Trophoblast cell (in vitro differentiated cells and primary cell): ENCODE measurements around the gene ZDBF2.
A peak's percentile ranks its signal among the peaks of the same experiment; 100 is the strongest.
"Not testable (repeated sequence)": the region's sequence is repeated elsewhere in the genome, so short reads cannot be mapped to it uniquely, and the experiment has no call there.

Source experiments
- DNase-seq, 2 donors: peaks; one replicate each; pipeline ENCODE4 v3.0.0-alpha.2; 2016
- H2AFZ ChIP-seq: 2 replicates; pipeline ENCODE4 v1.6.1; 2013; ENCODE audit warnings: low read length, moderate library complexity, mild to moderate bottlenecking; ENCODE audit not compliant: insufficient read depth, poor library complexity
- H2AK5ac ChIP-seq: 2 replicates; pipeline ENCODE4 v1.6.1; 2013; ENCODE audit warnings: mild to moderate bottlenecking, low read length
- H2BK120ac ChIP-seq: 2 replicates; pipeline ENCODE4 v1.6.1; 2013; ENCODE audit warnings: low read length, mild to moderate bottlenecking, moderate library complexity; ENCODE audit not compliant: insufficient read depth, poor library complexity
- H2BK12ac ChIP-seq: 2 replicates; pipeline ENCODE4 v1.6.1; 2013; ENCODE audit warnings: mild to moderate bottlenecking, low read length, moderate library complexity
- H2BK5ac ChIP-seq: 2 replicates; pipeline ENCODE4 v1.6.1; 2013; ENCODE audit warnings: low read length, low read depth, moderate library complexity, mild to moderate bottlenecking; ENCODE audit not compliant: poor library complexity
- H3K14ac ChIP-seq: 2 replicates; pipeline ENCODE4 v1.6.1; 2013; ENCODE audit warnings: mild to moderate bottlenecking, low read length
- H3K18ac ChIP-seq: 2 replicates; pipeline ENCODE4 v1.6.1; 2013; ENCODE audit warnings: mild to moderate bottlenecking, low read length
- H3K23ac ChIP-seq: 2 replicates; pipeline ENCODE4 v1.6.1; 2013; ENCODE audit warnings: low read length
- H3K27ac ChIP-seq: 2 replicates; pipeline ENCODE4 v1.5.1; 2013; ENCODE audit warnings: low read depth, mild to moderate bottlenecking, inconsistent platforms, low read length, moderate library complexity
- H3K27me3 ChIP-seq: 2 replicates; pipeline ENCODE4 v1.6.1; 2013; ENCODE audit warnings: inconsistent platforms, mild to moderate bottlenecking, low read length, moderate library complexity; ENCODE audit not compliant: insufficient read depth
- H3K36me3 ChIP-seq, 2 experiments: 1 replicate in 1 of 2; 2 replicates in 1 of 2; pipeline ENCODE4 v1.6.1; 2013; ENCODE audit warnings: low read length in 2 of 2, mild to moderate bottlenecking in 2 of 2, moderate library complexity in 1 of 2; ENCODE audit not compliant: insufficient read depth in 2 of 2, control insufficient read depth in 1 of 2
- H3K4ac ChIP-seq: 2 replicates; pipeline ENCODE4 v1.6.1; 2013; ENCODE audit warnings: low read depth, mild to moderate bottlenecking, low read length, moderate library complexity
- H3K4me1 ChIP-seq, 2 experiments: 1 replicate in 1 of 2; 2 replicates in 1 of 2; pipeline ENCODE4 v1.6.1; 2013; ENCODE audit warnings: low read length in 2 of 2, mild to moderate bottlenecking in 2 of 2, moderate library complexity in 1 of 2; ENCODE audit not compliant: insufficient read depth in 2 of 2, control insufficient read depth in 1 of 2
- H3K4me2 ChIP-seq: 2 replicates; pipeline ENCODE4 v1.6.1; 2013; ENCODE audit warnings: inconsistent platforms, mild to moderate bottlenecking, low read length, moderate library complexity
- H3K4me3 ChIP-seq: 2 replicates; pipeline ENCODE4 v1.5.1; 2013; ENCODE audit warnings: mild to moderate bottlenecking, low read depth, low read length, inconsistent platforms
- H3K79me1 ChIP-seq: one replicate; pipeline ENCODE4 v1.6.1; 2013; ENCODE audit warnings: low read length
- H3K79me2 ChIP-seq: 2 replicates; pipeline ENCODE4 v1.6.1; 2013; ENCODE audit warnings: low read length, mild to moderate bottlenecking; ENCODE audit not compliant: control insufficient read depth, insufficient read depth, poor library complexity
- H3K9ac ChIP-seq: 2 replicates; pipeline ENCODE4 v1.6.1; 2013; ENCODE audit warnings: mild to moderate bottlenecking, low read length
- H3K9me3 ChIP-seq: 2 replicates; pipeline ENCODE4 v1.6.1; 2013; ENCODE audit warnings: low read depth, mild to moderate bottlenecking, control low read depth, inconsistent platforms, low read length; ENCODE audit not compliant: insufficient read depth
- H4K12ac ChIP-seq: 2 replicates; pipeline ENCODE4 v1.6.1; 2013; ENCODE audit warnings: low read depth, mild to moderate bottlenecking, low read length, moderate library complexity
- H4K8ac ChIP-seq: 2 replicates; pipeline ENCODE4 v1.6.1; 2013; ENCODE audit warnings: low read depth, mild to moderate bottlenecking, low read length, moderate library complexity
- H4K91ac ChIP-seq: one replicate; pipeline ENCODE4 v1.6.1; 2013; ENCODE audit warnings: low read depth, mild to moderate bottlenecking, low read length, moderate library complexity
- WGBS: extraction: QIAGEN DNeasy Blood & Tissue Kit; methylation state at CpG from one replicate; pipeline ENCODE4 v1.1.7; 2013; ENCODE audit warnings: missing lambda C conversion rate; ENCODE audit not compliant: insufficient read length, insufficient coverage; ENCODE audit errors: extremely low coverage; 5-methylcytosine and 5-hydroxymethylcytosine counted together

The ZDBF2 gene

GRCh38 chr2:206352571-206352970, 78.1 kb downstream of the ZDBF2 start:
- Histone ChIP-seq H4K12ac (no peak overlapping the region), H2BK12ac (no peak overlapping the region), H2AFZ (no peak overlapping the region), H3K9me3 (peaks cover 6% of the 10 kb centered on the region), H2AK5ac (no peak overlapping the region), H3K9ac (no peak overlapping the region), H3K4me2 (no peak overlapping the region), H3K79me2 (no peaks in the 10 kb centered on the region), H3K18ac (no peak overlapping the region), H2BK5ac (no peak overlapping the region), H3K79me1 (no peaks in the 10 kb centered on the region), H3K27me3 (no peaks in the 10 kb centered on the region), H3K36me3 (no peaks in the 10 kb centered on the region), H3K4ac (no peak overlapping the region), H4K91ac (no peak overlapping the region), H3K4me1 (no peaks in the 10 kb centered on the region), H3K14ac (no peak overlapping the region), H3K27ac (no peak overlapping the region), H2BK120ac (no peak overlapping the region), H3K23ac (no peak overlapping the region), H4K8ac (no peak overlapping the region), H3K4me3 (no peak overlapping the region)
- WGBS = no CpG with 5 or more reads among the region's 1 CpG
- no peak for DNase-seq

GRCh38 chr2:206353685-206354084, 79.2 kb downstream of the ZDBF2 start:
- WGBS = no CpG with 5 or more reads among the region's 1 CpG

GRCh38 chr2:206354129-206354528, 79.7 kb downstream of the ZDBF2 start:
- Histone ChIP-seq H3K23ac (no peak overlapping the region), H3K18ac (no peak overlapping the region), H3K9me3 (peaks cover 2% of the 10 kb centered on the region), H3K14ac (no peak overlapping the region), H2AK5ac (no peak overlapping the region), H3K27me3 (no peaks in the 10 kb centered on the region), H3K4ac (no peak overlapping the region), H2BK120ac (no peak overlapping the region), H3K27ac (no peak overlapping the region), H3K4me3 (no peak overlapping the region), H2AFZ (no peak overlapping the region), H3K79me2 (no peaks in the 10 kb centered on the region), H3K9ac (no peak overlapping the region), H4K8ac (no peak overlapping the region), H3K79me1 (no peaks in the 10 kb centered on the region), H3K4me1 (no peaks in the 10 kb centered on the region), H2BK12ac (no peak overlapping the region), H2BK5ac (no peak overlapping the region), H4K91ac (no peak overlapping the region), H3K36me3 (no peaks in the 10 kb centered on the region), H3K4me2 (no peak overlapping the region), H4K12ac (no peak overlapping the region)
- WGBS = no CpG with 5 or more reads among the region's 6 CpGs
- no peak for DNase-seq

More at GRCh38 chr2:206353685-206354084, 79.2 kb downstream of the ZDBF2 start:
- no peak overlapping the region for H4K12ac ChIP-seq
- no peak overlapping the region for H2BK120ac ChIP-seq
- H2AK5ac ChIP-seq = no peak overlapping the region
- H3K27me3 ChIP-seq = no peaks in the 10 kb centered on the region
- no peak overlapping the region for H3K23ac ChIP-seq
- peak in 1 of 2 donors; percentile 40 for DNase-seq
- H2AFZ ChIP-seq = no peak overlapping the region
- no peak overlapping the region for H4K91ac ChIP-seq
- H3K9me3 ChIP-seq = peaks cover 6% of the 10 kb centered on the region
- no peak overlapping the region for H3K18ac ChIP-seq
- no peak overlapping the region for H3K9ac ChIP-seq
- H3K79me1 ChIP-seq = no peaks in the 10 kb centered on the region
- H3K27ac ChIP-seq = no peak overlapping the region
- H4K8ac ChIP-seq = no peak overlapping the region
- H3K14ac ChIP-seq = no peak overlapping the region
- no peak overlapping the region for H2BK12ac ChIP-seq
- H3K4ac ChIP-seq = no peak overlapping the region
- no peaks in the 10 kb centered on the region for H3K4me1 ChIP-seq
- H2BK5ac ChIP-seq = no peak overlapping the region
- H3K79me2 ChIP-seq = no peaks in the 10 kb centered on the region
- H3K4me2 ChIP-seq = no peak overlapping the region
- no peak overlapping the region for H3K4me3 ChIP-seq
- H3K36me3 ChIP-seq = no peaks in the 10 kb centered on the region

GRCh38 chr2:206356840-206357239, 82.4 kb downstream of the ZDBF2 start:
- not testable (repeated sequence) for H3K14ac ChIP-seq, H3K18ac ChIP-seq, DNase-seq, H2BK12ac ChIP-seq, H2AK5ac ChIP-seq, H3K36me3 ChIP-seq, H3K4me1 ChIP-seq, H3K4me3 ChIP-seq, H3K9me3 ChIP-seq, H3K79me1 ChIP-seq, H3K27me3 ChIP-seq, H3K23ac ChIP-seq, H3K4me2 ChIP-seq, H4K12ac ChIP-seq, H4K91ac ChIP-seq, H2BK120ac ChIP-seq, H3K9ac ChIP-seq, H2AFZ ChIP-seq, H3K79me2 ChIP-seq, H2BK5ac ChIP-seq, H3K27ac ChIP-seq, H3K4ac ChIP-seq, H4K8ac ChIP-seq
- WGBS = no CpG with 5 or more reads among the region's 29 CpGs
